H9 (cell line): ENCODE results near the gene GPR183. TPM values are rescaled to one million over a fixed set of nuclear protein-coding genes. Genes with fewer than 3 reads are reported as not detected.

Experiments
- DNase-seq: peaks from one replicate; pipeline ENCODE4 v3.0.0-alpha.2; 2017
- H2AFZ ChIP-seq: one replicate; pipeline ENCODE4 v1.6.1; 2013; ENCODE audit warnings: mild to moderate bottlenecking, low read length, control low read depth, moderate library complexity
- H2AK5ac ChIP-seq: 2 replicates; pipeline ENCODE4 v1.6.1; 2013; ENCODE audit warnings: low read length, control low read depth, mixed read lengths; ENCODE audit not compliant: insufficient read length
- H2BK120ac ChIP-seq: one replicate; pipeline ENCODE4 v1.6.1; 2013; ENCODE audit warnings: low read depth, mild to moderate bottlenecking, low read length, control low read depth, inconsistent platforms; ENCODE audit not compliant: poor library complexity, severe bottlenecking
- H2BK12ac ChIP-seq: 2 replicates; pipeline ENCODE4 v1.6.1; 2013; ENCODE audit warnings: low read length, control low read depth, mixed read lengths, low read depth; ENCODE audit not compliant: insufficient read length
- H2BK15ac ChIP-seq: 2 replicates; pipeline ENCODE4 v1.6.1; 2013; ENCODE audit warnings: low read depth, low read length, control low read depth
- H2BK20ac ChIP-seq: one replicate; pipeline ENCODE4 v1.6.1; 2013; ENCODE audit warnings: low read depth, mild to moderate bottlenecking, low read length, control low read depth, inconsistent platforms; ENCODE audit not compliant: poor library complexity, severe bottlenecking
- H2BK5ac ChIP-seq: 2 replicates; pipeline ENCODE4 v1.6.1; 2013; ENCODE audit warnings: low read length, control low read depth, mixed read lengths; ENCODE audit not compliant: insufficient read length
- H3K14ac ChIP-seq: 2 replicates; pipeline ENCODE4 v1.6.1; 2013; ENCODE audit warnings: low read length, control low read depth; ENCODE audit not compliant: insufficient read depth
- H3K18ac ChIP-seq: 2 replicates; pipeline ENCODE4 v1.6.1; 2013; ENCODE audit warnings: low read depth, mild to moderate bottlenecking, mixed read lengths, low read length, control low read depth; ENCODE audit not compliant: insufficient read length
- H3K23ac ChIP-seq: 2 replicates; pipeline ENCODE4 v1.6.1; 2013; ENCODE audit warnings: low read length, control low read depth, mixed read lengths, low read depth; ENCODE audit not compliant: insufficient read length
- H3K23me2 ChIP-seq: 2 replicates; pipeline ENCODE4 v1.6.1; 2013; ENCODE audit warnings: low read depth, mild to moderate bottlenecking, mixed read lengths, low read length, control low read depth; ENCODE audit not compliant: insufficient read length, poor library complexity, severe bottlenecking
- H3K27ac ChIP-seq: 2 replicates; pipeline ENCODE4 v1.5.1; 2013; ENCODE audit warnings: low read length, control low read depth, mixed read lengths, low read depth; ENCODE audit not compliant: insufficient read length
- H3K27me3 ChIP-seq: 2 replicates; pipeline ENCODE4 v1.6.1; 2013; ENCODE audit warnings: low read length, control low read depth, inconsistent platforms; ENCODE audit not compliant: insufficient read depth
- H3K4ac ChIP-seq: 2 replicates; pipeline ENCODE4 v1.6.1; 2013; ENCODE audit warnings: low read depth, mild to moderate bottlenecking, control low read depth, inconsistent platforms, low read length, moderate library complexity
- H3K4me1 ChIP-seq: 2 replicates; pipeline ENCODE4 v1.6.1; 2013; ENCODE audit warnings: low read length, control low read depth, inconsistent platforms; ENCODE audit not compliant: insufficient read depth
- H3K4me2 ChIP-seq: 2 replicates; pipeline ENCODE4 v1.6.1; 2013; ENCODE audit warnings: low read length, control low read depth, mixed read lengths; ENCODE audit not compliant: insufficient read length, insufficient read depth
- H3K56ac ChIP-seq: 2 replicates; pipeline ENCODE4 v1.6.1; 2013; ENCODE audit warnings: low read depth, mild to moderate bottlenecking, mixed read lengths, low read length, control low read depth; ENCODE audit not compliant: insufficient read length
- H3K79me1 ChIP-seq: 2 replicates; pipeline ENCODE4 v1.6.1; 2013; ENCODE audit warnings: low read depth, mild to moderate bottlenecking, moderate library complexity, low read length, control low read depth, inconsistent platforms; ENCODE audit not compliant: insufficient read depth, poor library complexity, severe bottlenecking
- H3K79me2 ChIP-seq: 2 replicates; pipeline ENCODE4 v1.6.1; 2013; ENCODE audit warnings: low read length, control low read depth, inconsistent platforms; ENCODE audit not compliant: insufficient read depth
- H3K9ac ChIP-seq: 2 replicates; pipeline ENCODE4 v1.6.1; 2013; ENCODE audit warnings: low read length, control low read depth, mixed read lengths; ENCODE audit not compliant: insufficient read length; ENCODE audit errors: extremely low read depth
- H3K9me3 ChIP-seq: one replicate; pipeline ENCODE4 v1.6.1; 2013; ENCODE audit warnings: low read depth, low read length, inconsistent platforms; ENCODE audit not compliant: control insufficient read depth
- H3T11ph ChIP-seq: one replicate; pipeline ENCODE4 v1.6.1; 2013; ENCODE audit warnings: mild to moderate bottlenecking, low read length, control low read depth, inconsistent platforms
- H4K20me1 ChIP-seq: one replicate; pipeline ENCODE4 v1.6.1; 2013; ENCODE audit not compliant: control insufficient read depth, insufficient read length, insufficient read depth
- H4K5ac ChIP-seq: 2 replicates; pipeline ENCODE4 v1.6.1; 2013; ENCODE audit warnings: low read depth, mild to moderate bottlenecking, mixed read lengths, low read length, control low read depth; ENCODE audit not compliant: insufficient read length
- H4K8ac ChIP-seq: replicated peaks from 2 replicates; pipeline ENCODE4 v1.6.1; 2013; ENCODE audit warnings: low read length, control low read depth, mixed read lengths, low read depth; ENCODE audit not compliant: insufficient read length
- H4K91ac ChIP-seq: 2 replicates; pipeline ENCODE4 v1.6.1; 2013; ENCODE audit warnings: low read depth, mild to moderate bottlenecking, moderate library complexity, mixed read lengths, low read length, control low read depth; ENCODE audit not compliant: insufficient read length
- H3K27ac Mint-ChIP-seq, 3 experiments: 2 replicates in 2 of 3; 3 replicates in 1 of 3; pipeline ENCODE4 v1.8.0; 2020 to 2021; ENCODE audit warnings: mixed read lengths in 3 of 3, mild to moderate bottlenecking in 1 of 3, moderate library complexity in 1 of 3
- H3K27me3 Mint-ChIP-seq: 2 replicates; pipeline ENCODE4 v1.8.0; 2021; ENCODE audit warnings: low read depth, mild to moderate bottlenecking, moderate library complexity, mixed read lengths
- H3K36me3 Mint-ChIP-seq, 3 experiments: 2 replicates in 2 of 3; 3 replicates in 1 of 3; pipeline ENCODE4 v1.8.0; 2020 to 2021; ENCODE audit warnings: low read depth in 3 of 3, mixed read lengths in 3 of 3; ENCODE audit not compliant: insufficient read depth in 1 of 3
- H3K4me1 Mint-ChIP-seq, 2 experiments: 2 replicates each; pipeline ENCODE4 v1.8.0; 2020; ENCODE audit warnings: mixed read lengths in 2 of 2
- H3K4me3 Mint-ChIP-seq, 2 experiments: 2 replicates in 1 of 2; 3 replicates in 1 of 2; pipeline ENCODE4 v1.8.0; 2020 to 2021; ENCODE audit warnings: mild to moderate bottlenecking in 2 of 2, mixed read lengths in 2 of 2, moderate library complexity in 1 of 2
- H3K9me3 Mint-ChIP-seq, 2 experiments: 2 replicates in 1 of 2; 3 replicates in 1 of 2; pipeline ENCODE4 v1.8.0; 2020; ENCODE audit warnings: mild to moderate bottlenecking in 2 of 2, mixed read lengths in 2 of 2, moderate library complexity in 1 of 2
- CTCF ChIP-seq: fragments of 200-600 bp; sonication (generic); conservative IDR thresholded peaks from 3 replicates; pipeline ENCODE4 v1.8.0; 2021; ENCODE audit warnings: antibody characterized with exemption, mild to moderate bottlenecking
- WGBS: extraction: QIAGEN DNeasy Blood & Tissue Kit; methylation state at CpG from one replicate; pipeline ENCODE4 v1.1.7; 2013; ENCODE audit warnings: missing lambda C conversion rate, low lambda C conversion rate, mixed read lengths; ENCODE audit not compliant: insufficient read length; ENCODE audit errors: extremely low coverage; 5-methylcytosine and 5-hydroxymethylcytosine counted together
- total RNA-seq: library from RNA; stranded (reverse); gene quantifications from 2 replicates; pipeline ENCODE4 v1.2.1, GENCODE V29; 2021

The GPR183 gene
- total RNA-seq, 1 experiment from 2014 or later = not detected

- no peak for TF ChIP-seq CTCF
- H3K23me2 ChIP-seq = no peaks in the 10 kb centered on the region
- no peaks in the 10 kb centered on the region; the same call in 1 of the 2 replicates for H3K27me3 Mint-ChIP-seq
- no peak overlapping the region for H3K9ac ChIP-seq
- H3T11ph ChIP-seq = no peak overlapping the region
- H3K4me3 Mint-ChIP-seq = no peak overlapping the region
- H3K4me1 ChIP-seq = no peaks in the 10 kb centered on the region
- H4K5ac ChIP-seq = no peak overlapping the region
- WGBS = no CpG with 5 or more reads among the region's 7 CpGs
- no peak overlapping the region for H3K56ac ChIP-seq
- no peak overlapping the region for H2BK5ac ChIP-seq
- no peak overlapping the region for H4K91ac ChIP-seq
- no peak overlapping the region for H2BK120ac ChIP-seq
- H3K23ac ChIP-seq = no peak overlapping the region
- no peaks in the 10 kb centered on the region for H4K20me1 ChIP-seq
- no peak for DNase-seq
- peaks cover 0 to 3% (median 2%) of the 10 kb centered on the region in 3 experiments; a peak in 3 of 7 replicates for H3K36me3 Mint-ChIP-seq
- H3K79me2 ChIP-seq = no peaks in the 10 kb centered on the region
- H3K4me1 Mint-ChIP-seq = peaks cover 3 to 7% of the 10 kb centered on the region in 2 experiments; a peak in 2 of 4 replicates
- no peaks in the 10 kb centered on the region for H3K27me3 ChIP-seq
- H3K27ac ChIP-seq = no peak overlapping the region
- no peak overlapping the region for H3K14ac ChIP-seq
- no peaks in the 10 kb centered on the region for H3K79me1 ChIP-seq
- no peak overlapping the region for H2BK12ac ChIP-seq
- H3K18ac ChIP-seq = no peak overlapping the region
- no peaks in the 10 kb centered on the region for H3K9me3 ChIP-seq
- H3K27ac Mint-ChIP-seq = no peak overlapping the region
- H2BK15ac ChIP-seq = no peak overlapping the region
- no peak overlapping the region for H2AFZ ChIP-seq
- no peak overlapping the region for H2AK5ac ChIP-seq
- no peak overlapping the region for H3K4me2 ChIP-seq
- H3K4ac ChIP-seq = no peak overlapping the region
- no peak overlapping the region for H4K8ac ChIP-seq
- H3K9me3 Mint-ChIP-seq = no peaks in the 10 kb centered on the region
- H2BK20ac ChIP-seq = no peak overlapping the region
Measured at GRCh38 chr13:99263126-99263785, 43.9 kb downstream of the GPR183 start.
